GM19193 (cell line): Measurements from ENCODE around the gene PLPPR2.

ENCODE experiments used
- POLR2A ChIP-seq: IDR thresholded peaks from 4 replicates; pipeline ENCODE4 v1.6.1; 2011; ENCODE audit not compliant: insufficient read depth, insufficient read length; ENCODE audit errors: extremely low read depth

Gene PLPPR2

DNA sequence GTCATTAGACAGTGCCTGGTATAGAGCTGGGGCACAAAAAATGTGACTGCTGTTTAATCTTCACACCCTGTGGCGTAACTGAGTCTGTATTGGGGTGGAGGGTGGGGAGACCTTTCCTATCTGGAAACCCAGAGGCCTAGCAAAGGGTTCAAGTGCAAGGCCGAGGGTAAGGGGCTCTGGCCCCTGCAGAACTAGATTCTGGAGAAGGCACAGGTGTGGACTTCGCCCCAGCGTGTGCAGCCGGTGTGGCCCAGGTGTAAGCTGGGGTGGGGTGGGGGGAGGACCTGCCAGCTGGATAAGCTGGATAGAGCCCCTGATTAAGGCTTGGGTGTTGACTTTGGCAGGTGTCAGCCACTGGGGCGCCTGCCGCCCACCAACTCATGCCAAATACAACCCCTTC is 17.1 kb upstream of the PLPPR2 start:
- TF ChIP-seq POLR2A: no peak

DNA sequence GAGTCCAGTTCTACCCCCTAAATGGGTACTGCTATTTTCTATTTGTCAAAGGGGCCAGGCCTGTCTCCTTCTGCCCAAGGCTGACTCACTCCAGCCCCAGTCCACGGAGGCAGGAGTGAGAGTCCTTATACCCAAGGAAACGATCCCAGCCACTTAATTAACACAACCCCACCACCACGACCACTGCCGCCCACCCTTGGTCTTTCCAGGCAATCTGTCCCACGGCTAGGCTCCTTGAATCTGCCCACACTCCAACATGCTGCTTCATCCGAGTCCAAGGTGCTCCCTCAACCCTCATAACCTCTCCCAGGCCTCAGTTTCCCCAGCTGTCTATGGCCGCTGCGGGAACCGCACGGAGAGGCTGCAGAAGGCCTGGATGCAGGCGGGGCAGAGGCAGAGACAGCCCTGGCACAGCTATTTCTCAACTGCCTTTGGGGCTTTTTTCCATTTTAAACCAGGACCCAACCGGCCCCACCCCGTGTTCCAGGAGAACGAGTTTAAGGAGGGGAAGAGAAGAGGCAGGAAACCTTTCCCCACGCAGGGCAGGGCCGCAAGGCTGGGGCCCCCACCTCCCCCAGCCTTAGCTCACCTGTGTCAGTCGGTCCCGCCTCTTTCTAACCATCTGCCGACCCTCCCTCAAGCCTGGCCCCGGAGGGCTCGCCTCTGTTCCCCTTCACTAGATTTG is 16.5 kb upstream of the PLPPR2 start:
- TF ChIP-seq POLR2A: no peak

DNA sequence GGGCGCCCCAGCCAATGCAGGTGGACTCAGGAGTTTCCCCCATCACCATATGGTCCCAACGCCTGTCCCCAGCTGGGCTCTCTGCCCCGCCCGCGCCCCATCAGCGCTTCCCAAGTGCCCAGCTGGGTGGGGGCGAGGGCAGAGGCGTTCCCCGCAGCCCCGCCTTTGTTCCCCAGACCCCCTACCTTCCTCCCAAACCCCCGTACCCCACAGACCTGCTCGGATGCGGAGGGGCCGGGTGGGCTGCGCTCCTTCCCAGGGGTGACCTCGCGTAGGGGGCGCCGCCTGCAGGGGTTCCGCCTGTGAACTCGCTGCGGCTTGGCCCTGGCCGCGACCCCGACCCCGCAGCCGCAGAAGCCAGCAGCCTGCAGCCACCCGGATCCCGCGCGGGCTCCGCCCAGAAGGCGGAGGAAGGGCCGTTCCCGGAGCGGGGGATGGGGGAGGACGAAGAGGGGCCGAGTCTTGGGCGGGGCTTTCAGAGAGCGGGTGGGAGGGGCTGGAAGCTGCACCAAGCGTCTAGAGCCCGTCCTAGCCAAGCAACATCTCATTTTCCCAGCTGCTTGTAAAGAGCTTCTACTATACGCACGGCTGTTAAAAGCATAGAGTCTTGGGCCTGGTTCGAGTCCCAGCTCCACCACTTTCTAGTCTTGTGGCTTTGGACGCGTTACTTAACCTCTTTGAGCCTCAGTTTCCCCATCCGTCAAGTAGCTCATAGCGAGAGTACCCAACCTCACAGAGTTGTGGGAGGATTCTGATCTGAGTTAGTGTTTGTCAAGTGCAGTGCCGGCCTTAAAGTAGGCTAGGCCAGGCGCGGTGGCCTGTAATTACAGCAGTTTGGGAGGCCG is 15.8 kb upstream of the PLPPR2 start, which contains the start of gene RAB3D:
RAB3D (minus strand) TSS at position 404 of the 845 bp plus-strand sequence. CDS start 2,258 bp downstream, outside the sequence.
- peak; percentile 58 for TF ChIP-seq POLR2A

DNA sequence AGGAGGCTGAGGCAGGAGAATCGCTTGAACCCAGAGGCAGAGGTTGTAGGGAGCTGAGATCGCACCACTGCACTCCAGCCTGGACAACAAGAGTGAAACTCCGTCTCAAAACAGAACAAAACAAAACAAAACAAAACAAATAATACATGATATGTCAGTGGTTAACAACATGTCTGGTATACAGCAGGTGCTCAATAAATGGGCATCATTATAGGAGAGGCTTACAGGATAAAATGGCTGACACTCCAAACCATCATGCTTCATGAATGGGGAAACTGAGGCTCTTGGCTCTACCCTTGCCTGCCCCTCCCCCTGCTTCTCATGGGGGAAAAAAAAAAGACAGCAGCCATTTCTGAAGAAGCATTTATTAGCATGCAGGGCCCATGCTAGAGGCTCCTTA is 12.8 kb upstream of the PLPPR2 start:
- TF ChIP-seq POLR2A: no peak

DNA sequence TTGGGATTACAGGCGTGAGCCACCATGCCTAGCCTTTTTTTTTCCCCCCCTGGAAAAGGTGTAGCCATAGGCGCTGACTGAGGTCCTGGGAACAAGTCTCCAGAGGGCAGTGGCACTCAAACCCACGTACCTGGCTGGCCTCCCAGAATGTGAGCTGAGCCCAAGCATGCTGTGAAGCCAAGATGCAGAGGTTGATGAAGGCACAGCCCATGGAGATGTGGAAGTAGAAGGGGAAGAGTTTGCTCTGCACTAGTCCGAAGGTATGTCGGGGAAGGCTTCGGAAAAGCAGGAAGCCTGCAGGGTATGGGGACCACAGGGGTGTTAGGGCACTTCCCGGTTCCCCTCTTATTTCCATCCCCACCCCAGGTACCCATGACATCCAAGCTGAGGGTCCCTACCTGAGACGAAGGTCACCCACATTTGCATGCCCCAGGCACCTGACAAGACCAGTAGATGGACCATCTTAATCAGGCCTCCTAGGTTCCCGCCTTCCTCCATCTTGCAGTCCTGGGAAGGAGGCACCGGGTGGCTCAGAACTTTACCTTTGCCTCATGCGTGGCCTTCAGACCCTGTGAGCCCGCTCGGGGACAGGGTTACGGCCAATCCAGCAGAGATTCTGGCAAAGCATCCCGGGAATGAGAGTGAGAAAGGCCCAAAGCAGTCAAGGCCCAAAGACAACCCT is 10.0 kb upstream of the PLPPR2 start:
- no peak for TF ChIP-seq POLR2A

DNA sequence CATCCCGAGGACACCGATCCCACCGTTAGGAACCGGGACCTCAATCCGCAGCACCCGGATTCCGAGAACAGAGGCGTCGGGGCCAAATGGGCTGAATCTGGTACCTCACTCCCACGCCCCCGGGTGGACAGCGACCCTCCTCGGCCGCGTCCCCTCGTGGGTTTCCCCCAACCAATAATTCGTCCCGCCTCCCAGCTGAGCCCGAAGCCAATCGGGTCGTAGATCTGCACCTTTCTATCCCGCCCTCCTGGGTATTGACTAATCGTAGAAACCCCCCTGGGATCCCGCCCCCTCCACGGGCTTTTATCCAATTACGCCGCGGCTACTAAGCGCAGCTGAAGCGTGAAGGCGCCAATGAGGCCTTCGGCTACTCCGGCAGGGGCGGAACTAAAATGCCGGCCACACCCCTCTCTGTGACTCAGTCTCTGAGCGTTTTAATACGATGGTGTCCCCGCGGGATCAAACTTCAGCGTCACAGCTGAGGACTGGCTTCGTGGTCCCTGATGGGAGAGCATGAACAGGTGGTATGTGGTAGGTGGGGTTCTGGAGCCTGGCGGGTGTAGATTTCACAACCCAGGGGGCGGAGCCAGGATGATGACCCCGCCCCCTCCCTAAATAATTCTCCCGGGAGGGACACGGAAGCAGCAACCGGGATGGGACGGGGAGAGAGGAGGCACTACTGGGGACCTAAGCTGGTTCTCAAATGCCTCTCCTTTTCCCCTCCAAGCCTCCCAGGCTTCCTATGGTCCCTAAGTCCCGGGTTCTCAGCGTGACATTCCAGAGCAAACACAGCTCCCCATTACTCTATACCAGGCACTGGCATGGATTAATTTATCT is 8.9 kb upstream of the PLPPR2 start, which contains the start of the genes CCDC159 and TMEM205:
CCDC159 (plus strand) TSS at position 416 of the 837 bp plus-strand sequence; CDS start at position 504, 88 bp downstream.
TMEM205 (minus strand) TSS at position 165 of the 837 bp plus-strand sequence. CDS start 649 bp downstream, outside the sequence.
- peak; percentile 58 for TF ChIP-seq POLR2A

DNA sequence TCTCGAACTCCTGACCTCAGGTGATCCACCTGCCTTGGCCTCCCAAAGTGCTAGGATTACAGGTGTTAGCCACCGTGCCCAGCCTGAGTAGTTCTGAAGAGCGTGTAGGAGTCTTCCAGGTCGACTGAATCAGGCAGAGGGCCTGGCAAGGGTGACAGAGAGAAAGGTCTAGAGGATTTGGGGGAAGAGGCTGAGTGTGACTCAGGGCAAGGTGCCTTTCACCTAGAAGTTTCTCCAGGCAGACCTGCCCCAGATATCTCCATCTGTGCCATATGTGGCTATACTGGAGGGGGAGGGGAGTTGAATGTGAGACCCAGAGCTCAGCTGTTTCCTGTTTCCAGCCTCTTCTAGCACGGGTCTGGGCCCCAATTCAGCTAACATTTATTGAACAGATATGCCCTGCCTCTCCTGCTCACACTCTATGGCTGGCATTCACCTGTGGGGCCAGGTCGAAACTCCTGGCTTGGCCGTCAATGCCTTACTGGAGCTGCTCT is 7.6 kb upstream of the PLPPR2 start:
- no peak for TF ChIP-seq POLR2A

DNA sequence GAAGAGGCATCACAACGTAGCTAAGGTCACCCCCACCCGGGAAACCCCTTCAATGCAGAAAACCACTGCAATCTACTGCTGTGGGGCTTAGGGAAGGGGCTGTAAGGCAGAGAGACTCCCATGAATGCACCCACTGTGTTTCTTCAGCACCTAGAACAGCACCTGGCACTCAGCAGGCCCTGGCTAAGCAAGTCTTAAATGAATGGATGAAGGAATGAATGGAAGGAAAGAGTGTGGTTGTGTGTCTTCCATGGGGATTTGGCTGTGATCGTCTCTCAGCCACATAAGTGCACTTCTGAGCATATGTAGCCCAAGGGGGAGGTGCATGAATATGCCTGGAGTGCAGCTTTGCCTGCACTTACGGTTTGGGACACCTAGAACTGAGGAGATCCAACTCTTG is 6.1 kb upstream of the PLPPR2 start:
- TF ChIP-seq POLR2A: no peak

DNA sequence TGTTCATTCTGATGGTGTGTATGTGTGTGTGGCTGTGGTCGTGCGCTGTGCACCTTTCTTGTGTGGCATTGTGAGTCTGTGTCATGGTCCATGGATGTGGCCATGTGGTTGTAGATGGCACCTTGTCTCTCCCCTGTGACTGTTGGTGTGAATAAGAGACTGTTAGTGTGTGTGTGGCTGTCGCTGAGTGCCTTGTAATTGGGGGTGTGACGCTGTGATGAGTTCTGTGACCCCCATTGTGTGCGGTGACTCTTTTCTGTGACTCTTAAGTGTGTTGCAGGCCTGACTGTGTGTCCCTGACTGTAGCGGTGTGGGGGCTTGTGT is 804 bp downstream of the PLPPR2 start:
- TF ChIP-seq POLR2A: no peak

DNA sequence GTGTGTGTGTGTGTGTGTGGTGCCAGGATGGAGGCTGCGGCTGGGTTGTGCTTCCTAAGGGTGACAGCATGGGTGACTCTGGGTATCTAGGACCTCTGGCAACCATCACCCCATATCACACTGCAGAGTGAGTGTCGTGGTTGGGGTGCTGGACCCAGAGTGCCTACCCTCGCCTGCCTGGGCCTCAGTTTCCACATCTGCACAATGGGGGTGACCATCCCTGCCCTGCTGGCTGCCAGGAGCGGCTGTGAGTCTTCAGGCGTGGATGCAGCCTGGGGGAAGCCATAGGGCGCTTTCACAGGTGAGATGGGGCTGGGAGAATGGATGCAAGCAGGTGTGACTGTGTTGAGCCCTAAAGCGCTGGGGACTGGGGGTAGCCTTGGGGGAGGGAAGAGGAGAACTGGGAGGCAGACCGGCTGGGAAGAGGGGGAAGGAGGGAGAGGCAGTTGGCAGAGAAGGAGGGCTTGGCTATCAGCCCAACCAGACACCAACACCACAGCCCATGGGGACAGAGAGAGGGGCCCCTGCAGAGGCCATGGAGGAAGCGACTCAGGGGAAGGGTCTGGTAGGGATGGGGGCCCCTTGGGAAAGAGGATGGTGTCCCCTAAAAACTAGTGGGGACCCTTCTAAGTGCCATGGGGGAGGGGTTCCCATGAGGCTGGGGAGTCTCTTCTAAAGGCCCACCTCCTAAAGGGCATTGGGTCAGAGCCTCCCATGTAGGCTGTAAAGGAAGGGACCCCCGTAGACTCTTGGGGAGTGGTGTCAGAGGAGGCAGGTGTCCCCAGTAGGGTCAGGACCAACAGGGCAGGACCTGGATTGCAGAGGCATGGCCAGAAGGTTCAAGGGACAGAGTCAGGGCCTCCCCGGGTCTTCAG is 1.7 kb downstream of the PLPPR2 start:
- no peak for TF ChIP-seq POLR2A

DNA sequence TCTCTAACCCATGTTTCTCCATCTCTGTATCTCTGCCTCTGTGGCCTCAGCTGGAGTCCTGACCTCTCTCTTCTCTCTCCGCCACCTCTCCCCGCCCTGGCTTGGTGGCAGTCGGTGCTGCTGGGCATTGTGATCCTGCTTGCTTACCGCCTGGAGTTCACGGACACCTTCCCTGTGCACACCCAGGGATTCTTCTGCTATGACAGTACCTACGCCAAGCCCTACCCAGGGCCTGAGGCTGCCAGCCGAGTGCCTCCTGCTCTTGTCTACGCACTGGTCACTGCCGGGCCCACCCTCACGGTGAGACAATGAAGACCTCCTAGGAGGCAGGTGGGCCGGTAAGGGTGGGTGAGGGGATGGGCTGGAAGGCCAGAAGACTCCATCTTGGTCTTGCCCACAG is 4.2 kb downstream of the PLPPR2 start:
- no peak for TF ChIP-seq POLR2A

DNA sequence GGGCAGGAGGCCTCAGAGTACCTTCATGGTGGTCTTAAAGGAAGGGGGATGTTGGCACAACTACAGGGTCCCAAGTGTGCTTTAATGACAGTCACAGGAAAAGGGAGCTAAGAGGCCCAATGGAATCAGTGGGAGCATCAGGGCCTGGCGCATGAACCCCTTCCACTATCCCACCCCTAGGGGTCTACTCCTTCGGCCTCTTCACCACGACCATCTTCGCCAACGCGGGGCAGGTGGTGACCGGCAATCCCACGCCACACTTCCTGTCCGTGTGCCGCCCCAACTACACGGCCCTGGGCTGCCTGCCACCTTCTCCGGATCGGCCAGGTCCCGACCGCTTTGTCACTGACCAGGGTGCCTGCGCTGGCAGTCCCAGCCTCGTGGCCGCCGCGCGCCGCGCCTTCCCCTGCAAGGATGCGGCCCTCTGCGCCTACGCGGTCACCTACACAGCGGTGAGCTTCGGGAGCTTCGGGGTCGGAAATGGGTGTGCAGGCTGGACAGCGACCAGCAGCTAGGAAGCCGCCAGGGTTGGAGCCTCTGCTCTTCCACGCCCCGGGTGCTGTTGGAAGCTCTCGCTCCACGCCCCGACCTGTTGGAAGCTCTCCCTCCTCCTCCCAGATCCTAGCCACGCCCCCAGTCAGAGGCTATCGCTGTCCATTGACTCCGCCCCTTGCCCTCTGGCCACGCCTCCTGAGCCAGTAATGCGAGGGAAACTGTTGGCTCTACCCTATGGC is 6.0 kb downstream of the PLPPR2 start:
- no peak for TF ChIP-seq POLR2A
